Parathyroid adenoma (tissue), 2 donors: Measurements from ENCODE around the gene ZWILCH.

ENCODE experiments used
- H2AFZ ChIP-seq: fragments of 300-600 bp; sonication (generic); one replicate; pipeline ENCODE4 v1.7.0; 2017; ENCODE audit warnings: antibody characterized with exemption, mild to moderate bottlenecking
- H3K27ac ChIP-seq: fragments of 300-600 bp; sonication (generic); one replicate; pipeline ENCODE4 v1.7.0; 2017
- H3K27me3 ChIP-seq: fragments of 300-600 bp; sonication (generic); one replicate; pipeline ENCODE4 v1.7.0; 2017; ENCODE audit warnings: low read length; ENCODE audit not compliant: control insufficient read depth, insufficient read depth
- H3K36me3 ChIP-seq: fragments of 300-600 bp; sonication (generic); one replicate; pipeline ENCODE4 v1.7.0; 2017; ENCODE audit warnings: low read length; ENCODE audit not compliant: control insufficient read depth, insufficient read depth
- H3K4me1 ChIP-seq: fragments of 300-600 bp; sonication (generic); one replicate; pipeline ENCODE4 v1.7.0; 2017; ENCODE audit warnings: control low read depth
- H3K4me2 ChIP-seq: fragments of 300-600 bp; sonication (generic); one replicate; pipeline ENCODE4 v1.7.0; 2017; ENCODE audit warnings: low read length
- H3K4me3 ChIP-seq: fragments of 300-600 bp; sonication (generic); one replicate; pipeline ENCODE4 v1.7.0; 2017; ENCODE audit warnings: low read depth, low read length
- H3K79me2 ChIP-seq: fragments of 300-600 bp; sonication (generic); one replicate; pipeline ENCODE4 v1.7.0; 2017; ENCODE audit warnings: control low read depth
- H3K9ac ChIP-seq: fragments of 300-600 bp; sonication (generic); one replicate; pipeline ENCODE4 v1.7.0; 2017; ENCODE audit warnings: mild to moderate bottlenecking
- H3K9me3 ChIP-seq: fragments of 300-600 bp; sonication (generic); one replicate; pipeline ENCODE4 v1.7.0; 2017; ENCODE audit warnings: low read length; ENCODE audit not compliant: control insufficient read depth
- TF ChIP-seq, protein P1 (sequence below): fragments of 300-600 bp; sonication (generic); IDR thresholded peaks from one replicate; pipeline ENCODE4 v1.7.0; 2017; ENCODE audit warnings: antibody characterized with exemption, mild to moderate bottlenecking
- donor health status: primary hyperparathyroidism.

Gene ZWILCH

DNA sequence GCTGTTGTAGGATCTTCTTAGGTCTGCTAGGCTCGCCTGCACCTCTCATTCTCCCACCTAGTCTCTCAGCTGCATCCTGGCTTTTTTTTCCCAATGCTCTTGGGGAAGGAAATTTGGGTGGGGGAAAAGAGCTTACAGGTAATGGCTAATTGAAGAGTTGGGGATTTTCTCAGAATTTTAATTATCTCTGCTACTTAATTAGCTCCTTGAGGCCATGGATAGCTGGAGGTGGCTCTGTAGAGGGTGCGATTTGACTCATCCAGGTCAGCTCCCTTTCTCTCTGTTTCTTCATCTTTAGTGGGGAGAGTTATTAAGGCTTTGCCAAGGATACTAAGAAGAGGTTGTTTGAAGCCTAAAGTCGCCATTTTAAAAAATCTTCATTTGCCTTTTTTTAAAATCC, 30.2 kb upstream of the ZWILCH start:
- H3K4me3 ChIP-seq, result no peak overlapping the region
- no peaks in the 10 kb centered on the region for H3K79me2 ChIP-seq
- H3K27ac ChIP-seq, result no peak overlapping the region
- H2AFZ ChIP-seq, result no peak overlapping the region
- H3K36me3 ChIP-seq, result no peaks in the 10 kb centered on the region
- no peak overlapping the region for H3K9ac ChIP-seq
- H3K4me1 ChIP-seq, result no peaks in the 10 kb centered on the region
- no peak overlapping the region for H3K4me2 ChIP-seq
- H3K27me3 ChIP-seq, result no peaks in the 10 kb centered on the region
- no peaks in the 10 kb centered on the region for H3K9me3 ChIP-seq
- TF ChIP-seq, protein P1, sequence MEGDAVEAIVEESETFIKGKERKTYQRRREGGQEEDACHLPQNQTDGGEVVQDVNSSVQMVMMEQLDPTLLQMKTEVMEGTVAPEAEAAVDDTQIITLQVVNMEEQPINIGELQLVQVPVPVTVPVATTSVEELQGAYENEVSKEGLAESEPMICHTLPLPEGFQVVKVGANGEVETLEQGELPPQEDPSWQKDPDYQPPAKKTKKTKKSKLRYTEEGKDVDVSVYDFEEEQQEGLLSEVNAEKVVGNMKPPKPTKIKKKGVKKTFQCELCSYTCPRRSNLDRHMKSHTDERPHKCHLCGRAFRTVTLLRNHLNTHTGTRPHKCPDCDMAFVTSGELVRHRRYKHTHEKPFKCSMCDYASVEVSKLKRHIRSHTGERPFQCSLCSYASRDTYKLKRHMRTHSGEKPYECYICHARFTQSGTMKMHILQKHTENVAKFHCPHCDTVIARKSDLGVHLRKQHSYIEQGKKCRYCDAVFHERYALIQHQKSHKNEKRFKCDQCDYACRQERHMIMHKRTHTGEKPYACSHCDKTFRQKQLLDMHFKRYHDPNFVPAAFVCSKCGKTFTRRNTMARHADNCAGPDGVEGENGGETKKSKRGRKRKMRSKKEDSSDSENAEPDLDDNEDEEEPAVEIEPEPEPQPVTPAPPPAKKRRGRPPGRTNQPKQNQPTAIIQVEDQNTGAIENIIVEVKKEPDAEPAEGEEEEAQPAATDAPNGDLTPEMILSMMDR, result no peak

DNA sequence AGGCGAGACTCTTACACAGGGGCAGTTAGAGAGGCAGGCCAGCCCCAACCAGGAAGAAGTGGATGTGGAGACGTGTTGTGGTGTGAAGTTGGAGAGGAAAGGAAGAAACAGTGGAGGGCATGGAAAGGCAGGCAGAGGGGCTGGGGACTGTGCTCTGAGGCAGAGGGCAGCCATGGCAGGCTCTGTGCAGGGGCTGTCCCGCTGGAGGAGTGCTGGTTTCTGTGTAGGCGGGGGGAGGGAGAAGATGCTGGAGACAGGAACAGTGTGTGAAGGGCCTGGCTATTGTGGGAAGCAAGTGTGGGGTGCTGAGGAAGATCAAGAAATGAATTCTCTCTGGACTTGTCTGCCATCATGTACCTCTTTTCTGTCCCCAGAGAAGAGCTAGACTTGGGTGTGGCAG, 28.6 kb upstream of the ZWILCH start:
- H3K79me2 ChIP-seq, result no peaks in the 10 kb centered on the region
- no peaks in the 10 kb centered on the region for H3K36me3 ChIP-seq
- H2AFZ ChIP-seq, result no peak overlapping the region
- H3K9me3 ChIP-seq, result no peaks in the 10 kb centered on the region
- H3K4me3 ChIP-seq, result no peak overlapping the region
- no peak overlapping the region for H3K4me2 ChIP-seq
- no peaks in the 10 kb centered on the region for H3K4me1 ChIP-seq
- no peak overlapping the region for H3K9ac ChIP-seq
- H3K27me3 ChIP-seq, result no peaks in the 10 kb centered on the region
- H3K27ac ChIP-seq, result no peak overlapping the region
- TF ChIP-seq, protein P1, result no peak

DNA sequence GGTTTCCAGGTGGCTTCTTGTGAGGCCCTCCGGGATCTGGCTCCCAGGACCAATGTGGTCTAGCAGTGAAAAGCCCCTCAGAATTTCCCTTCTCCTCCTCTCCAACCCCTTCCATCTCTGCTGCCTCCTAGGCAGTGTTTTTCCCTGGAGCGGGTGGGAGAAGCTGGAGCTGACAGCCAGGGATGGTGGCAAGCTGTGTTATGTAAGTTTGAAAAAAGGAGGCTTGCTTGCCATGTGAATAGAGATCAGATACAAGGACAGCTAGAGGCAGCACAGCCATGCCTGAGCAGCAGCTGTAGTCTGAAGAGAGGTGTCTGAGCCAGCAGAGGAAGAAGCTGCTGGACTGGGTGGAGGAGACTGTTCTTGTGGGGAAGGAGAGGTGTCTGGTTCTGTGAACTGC, 28.1 kb upstream of the ZWILCH start:
- Histone ChIP-seq H3K4me1 (no peaks in the 10 kb centered on the region), H3K4me2 (no peak overlapping the region), H3K79me2 (no peaks in the 10 kb centered on the region), H3K27me3 (no peaks in the 10 kb centered on the region), H2AFZ (no peak overlapping the region), H3K36me3 (no peaks in the 10 kb centered on the region), H3K9me3 (no peaks in the 10 kb centered on the region), H3K9ac (no peak overlapping the region), H3K4me3 (no peak overlapping the region), H3K27ac (no peak overlapping the region)
- TF ChIP-seq, protein P1, result no peak

DNA sequence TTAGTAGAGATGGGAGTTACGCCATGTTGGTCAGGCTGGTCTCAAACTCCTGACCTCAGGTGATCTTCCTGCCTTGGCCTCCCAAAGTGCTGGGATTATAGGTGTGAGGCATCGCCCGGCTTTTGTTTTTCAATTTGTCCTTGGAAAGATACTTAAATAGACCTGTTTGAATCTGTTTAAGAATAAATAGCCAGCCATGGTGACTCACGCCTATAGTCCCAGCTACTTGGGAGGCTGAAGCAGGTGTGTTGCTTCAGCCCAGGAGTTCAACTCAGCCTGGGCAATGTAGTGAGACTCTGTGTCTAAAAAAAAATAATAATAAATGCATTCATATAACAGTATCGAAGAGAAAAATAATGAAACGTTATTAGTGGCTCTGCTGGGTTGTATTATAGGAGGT, 24.9 kb upstream of the ZWILCH start:
- Histone ChIP-seq H3K4me3 (no peak overlapping the region), H3K9me3 (no peaks in the 10 kb centered on the region), H2AFZ (no peak overlapping the region), H3K27ac (no peak overlapping the region), H3K27me3 (no peaks in the 10 kb centered on the region), H3K4me1 (no peaks in the 10 kb centered on the region), H3K36me3 (no peaks in the 10 kb centered on the region), H3K9ac (no peak overlapping the region), H3K79me2 (no peaks in the 10 kb centered on the region), H3K4me2 (no peak overlapping the region)
- TF ChIP-seq, protein P1, result no peak

DNA sequence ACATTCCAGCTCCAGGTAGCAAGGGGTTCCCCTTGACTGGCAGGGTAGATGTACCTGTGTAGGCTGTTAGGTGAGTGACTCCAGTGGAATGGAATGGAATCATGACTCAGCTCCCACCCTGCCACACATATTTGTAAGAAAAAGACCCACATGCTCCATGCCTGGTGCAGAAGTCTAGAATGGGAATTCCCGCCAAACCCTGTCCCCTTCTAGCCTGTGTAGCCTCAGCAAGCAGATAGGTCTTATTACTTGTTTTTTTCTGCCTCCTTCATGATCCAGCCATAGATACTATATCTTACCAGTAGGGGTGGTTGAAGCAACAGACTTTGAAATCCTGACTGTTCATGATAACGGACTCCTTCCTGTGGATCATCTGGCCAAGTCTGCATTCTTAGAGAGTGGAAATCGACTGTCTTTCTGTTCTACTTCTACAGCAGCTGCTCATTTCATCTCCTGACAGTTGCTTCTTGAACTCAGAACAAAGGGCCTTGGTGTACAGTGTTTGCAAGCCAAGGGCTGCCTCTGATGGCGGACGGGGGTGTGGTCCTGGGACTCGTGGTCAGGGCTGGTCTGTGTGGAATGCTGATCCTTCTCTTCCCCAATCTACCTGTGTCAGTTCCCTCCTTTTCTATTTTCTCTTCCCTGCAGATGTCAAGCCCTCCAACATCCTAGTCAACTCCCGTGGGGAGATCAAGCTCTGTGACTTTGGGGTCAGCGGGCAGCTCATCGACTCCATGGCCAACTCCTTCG, 23.8 kb upstream of the ZWILCH start:
- no peak overlapping the region for H3K4me2 ChIP-seq
- H3K9me3 ChIP-seq, result no peaks in the 10 kb centered on the region
- TF ChIP-seq, protein P1, result no peak
- H3K79me2 ChIP-seq, result no peaks in the 10 kb centered on the region
- no peak overlapping the region for H3K9ac ChIP-seq
- H3K27ac ChIP-seq, result no peak overlapping the region
- no peaks in the 10 kb centered on the region for H3K36me3 ChIP-seq
- no peaks in the 10 kb centered on the region for H3K4me1 ChIP-seq
- no peaks in the 10 kb centered on the region for H3K27me3 ChIP-seq
- H3K4me3 ChIP-seq, result no peak overlapping the region
- H2AFZ ChIP-seq, result no peak overlapping the region
